GM19035 (cell line): Measurements from ENCODE around the gene DLK2.

Source experiments
- ATAC-seq: cut with Tn5 transposase; IDR thresholded peaks from one replicate; pipeline ENCODE4 v1.9.1; 2021; ENCODE audit not compliant: unreplicated experiment

DLK2 gene

DNA sequence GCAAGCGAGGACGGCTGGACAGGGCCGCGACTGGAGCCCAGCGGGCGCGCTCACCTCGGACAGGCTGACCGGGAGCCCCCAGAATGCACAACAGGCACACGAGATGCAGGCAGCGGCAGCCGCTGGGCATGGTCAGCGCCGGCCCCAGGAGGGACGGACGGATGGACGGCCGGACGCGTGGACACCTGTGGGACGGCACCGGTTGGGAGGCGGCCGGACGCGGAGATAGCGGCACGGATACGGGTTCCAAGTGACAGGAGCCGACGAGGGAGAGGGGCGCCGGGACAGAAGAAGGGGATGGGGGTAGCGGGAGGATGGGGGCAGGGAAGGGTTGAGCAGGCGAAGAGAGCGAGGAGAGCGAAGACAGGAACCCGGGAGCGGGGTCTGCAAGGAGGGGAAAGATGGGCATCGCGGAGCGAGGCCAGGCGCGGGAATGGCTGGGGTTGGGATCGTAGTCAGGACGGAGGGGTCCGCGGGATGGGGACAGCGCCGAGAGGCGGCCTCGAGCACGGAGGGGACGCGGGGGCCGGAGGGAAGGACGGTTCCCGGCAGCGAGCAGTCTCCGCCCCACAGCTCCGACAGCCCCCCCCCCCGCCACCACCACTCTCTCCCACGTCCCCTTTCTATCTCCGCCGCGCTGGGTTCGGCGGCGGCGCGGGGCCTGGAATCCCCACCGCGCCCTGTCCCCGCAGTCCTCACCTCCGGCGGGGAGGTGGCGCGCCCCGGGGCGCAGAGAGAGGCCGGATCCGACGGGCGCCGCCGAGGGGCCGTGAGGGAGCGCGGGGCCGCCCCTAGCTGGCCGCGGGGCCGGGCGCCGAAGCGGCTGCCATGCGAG, 435 bp downstream of the DLK2 start:
- ATAC-seq: no peak

DNA sequence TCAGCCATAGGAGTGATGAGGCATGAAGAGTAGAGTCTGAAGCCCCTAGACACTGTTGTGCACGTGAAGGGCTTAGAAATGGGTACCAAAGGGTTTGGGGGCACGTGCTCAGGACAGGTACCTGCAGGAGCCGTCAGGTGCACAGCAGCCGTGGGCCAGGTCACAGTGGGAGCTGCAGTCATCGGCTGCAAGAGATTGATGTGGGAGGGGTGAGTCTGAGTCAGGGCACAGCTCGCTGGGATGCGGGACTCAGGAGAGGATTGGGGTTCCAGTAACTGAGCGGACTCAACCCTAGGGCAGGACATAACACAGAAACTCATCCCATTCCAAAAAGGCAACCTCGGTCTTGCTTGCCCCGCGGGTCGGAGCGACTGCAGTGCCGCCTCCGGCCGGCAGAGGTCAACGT, 1.1 kb downstream of the DLK2 start:
- ATAC-seq: no peak

GRCh38 chr6:43453831-43454230, 1.5 kb downstream of the DLK2 start:
- ATAC-seq: no peak

- ATAC-seq: no peak
These were observed 2.5 kb downstream of the DLK2 start for GRCh38 chr6:43452896-43453295.

DNA sequence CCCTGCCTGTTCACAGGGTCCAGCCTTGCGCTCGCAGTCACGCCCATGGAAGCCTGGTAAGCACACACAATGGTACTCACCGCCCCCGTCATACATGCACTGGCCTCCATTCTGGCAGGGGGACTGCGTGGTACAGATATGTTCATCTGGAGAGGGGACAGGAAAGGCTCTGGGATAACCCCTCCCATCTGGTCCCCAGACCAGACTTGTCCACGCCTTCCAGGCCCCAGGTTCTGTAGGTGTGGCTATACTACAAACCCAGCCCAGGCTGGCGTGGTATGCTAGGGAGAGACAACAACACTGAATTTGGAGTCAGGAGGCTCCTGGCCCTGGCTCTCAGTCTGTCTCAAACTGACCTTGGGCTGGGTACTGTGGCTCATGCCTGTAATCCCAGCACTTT, 3.4 kb downstream of the DLK2 start:
- ATAC-seq: no peak

- ATAC-seq: no peak
These were observed 4.0 kb downstream of the DLK2 start for GRCh38 chr6:43451348-43451747.

GRCh38 chr6:43450699-43451131, 4.6 kb downstream of the DLK2 start:
- no peak for ATAC-seq

- ATAC-seq: no peak
These were observed 6.4 kb downstream of the DLK2 start for GRCh38 chr6:43448916-43449315.

DNA sequence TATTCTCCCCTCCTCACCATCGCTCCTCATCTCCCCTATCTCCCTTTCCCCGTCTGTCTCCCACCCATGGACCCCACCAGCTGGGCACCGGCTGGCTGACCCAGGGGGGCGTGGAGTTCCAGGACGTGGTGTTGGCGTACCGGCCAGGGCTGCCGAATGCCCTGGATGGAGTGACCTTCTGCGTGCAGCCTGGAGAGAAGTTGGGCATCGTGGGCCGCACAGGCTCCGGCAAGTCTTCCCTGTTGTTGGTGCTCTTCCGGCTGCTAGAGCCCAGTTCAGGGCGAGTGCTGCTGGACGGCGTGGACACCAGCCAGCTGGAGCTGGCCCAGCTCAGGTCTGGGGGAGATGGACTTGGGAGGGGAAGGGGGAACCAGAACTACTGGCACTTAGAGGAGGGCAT, 7.7 kb downstream of the DLK2 start:
- ATAC-seq: no peak

DNA sequence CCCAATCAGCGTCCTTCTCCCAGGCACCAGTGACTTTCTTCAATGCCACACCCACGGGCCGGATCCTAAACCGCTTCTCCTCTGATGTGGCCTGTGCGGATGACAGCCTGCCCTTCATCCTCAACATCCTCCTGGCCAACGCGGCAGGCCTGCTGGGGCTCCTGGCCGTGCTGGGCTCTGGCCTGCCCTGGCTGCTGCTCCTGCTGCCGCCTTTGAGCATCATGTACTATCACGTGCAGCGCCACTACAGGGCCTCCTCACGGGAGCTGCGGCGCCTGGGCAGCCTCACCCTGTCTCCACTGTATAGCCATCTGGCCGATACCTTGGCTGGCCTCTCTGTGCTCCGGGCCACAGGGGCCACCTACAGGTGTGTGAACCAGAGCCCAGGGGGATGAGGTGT, 9.8 kb downstream of the DLK2 start:
- ATAC-seq: no peak

GRCh38 chr6:43444582-43444981, 10.8 kb downstream of the DLK2 start:
- no peak for ATAC-seq

DNA sequence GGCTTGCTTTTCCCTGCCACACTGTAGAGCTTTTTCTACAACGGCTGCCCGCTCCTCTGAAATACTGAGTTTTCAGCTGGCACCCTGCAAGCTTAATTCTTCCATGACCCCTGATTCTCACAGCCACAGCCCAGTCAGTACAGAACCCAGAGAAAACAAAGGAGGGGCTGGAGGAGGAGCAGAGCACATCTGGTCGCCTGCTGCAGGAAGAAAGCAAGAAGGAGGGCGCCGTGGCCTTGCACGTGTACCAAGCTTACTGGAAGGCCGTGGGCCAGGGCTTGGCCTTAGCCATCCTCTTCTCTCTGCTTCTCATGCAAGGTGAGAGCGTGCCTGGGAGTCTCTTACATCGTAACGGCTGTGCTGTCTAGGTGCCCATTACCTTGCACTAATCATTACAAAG, 11.3 kb downstream of the DLK2 start:
- ATAC-seq: no peak

GRCh38 chr6:43442935-43443334, 12.4 kb downstream of the DLK2 start:
- no peak for ATAC-seq

DNA sequence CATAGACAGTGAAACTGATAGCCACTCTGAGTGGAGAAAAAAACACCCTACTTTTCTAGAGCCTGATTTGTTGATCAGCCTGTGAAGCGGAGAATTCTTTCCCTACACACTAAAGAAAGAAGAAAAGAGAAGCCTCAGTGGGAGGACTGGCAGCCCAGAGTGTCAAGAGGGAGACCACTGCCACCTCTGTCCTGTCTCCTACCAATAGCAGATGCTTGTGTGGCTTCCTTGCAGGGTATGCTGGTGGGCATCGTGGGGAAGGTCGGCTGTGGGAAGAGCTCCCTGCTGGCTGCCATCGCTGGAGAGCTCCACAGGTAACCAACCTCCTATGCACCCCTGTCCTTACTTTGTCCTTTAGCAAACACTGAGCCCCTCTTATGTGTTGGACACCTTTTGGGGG, 17.6 kb downstream of the DLK2 start:
- ATAC-seq: no peak

GRCh38 chr6:43436577-43437282, 18.6 kb downstream of the DLK2 start:
- ATAC-seq: no peak

DNA sequence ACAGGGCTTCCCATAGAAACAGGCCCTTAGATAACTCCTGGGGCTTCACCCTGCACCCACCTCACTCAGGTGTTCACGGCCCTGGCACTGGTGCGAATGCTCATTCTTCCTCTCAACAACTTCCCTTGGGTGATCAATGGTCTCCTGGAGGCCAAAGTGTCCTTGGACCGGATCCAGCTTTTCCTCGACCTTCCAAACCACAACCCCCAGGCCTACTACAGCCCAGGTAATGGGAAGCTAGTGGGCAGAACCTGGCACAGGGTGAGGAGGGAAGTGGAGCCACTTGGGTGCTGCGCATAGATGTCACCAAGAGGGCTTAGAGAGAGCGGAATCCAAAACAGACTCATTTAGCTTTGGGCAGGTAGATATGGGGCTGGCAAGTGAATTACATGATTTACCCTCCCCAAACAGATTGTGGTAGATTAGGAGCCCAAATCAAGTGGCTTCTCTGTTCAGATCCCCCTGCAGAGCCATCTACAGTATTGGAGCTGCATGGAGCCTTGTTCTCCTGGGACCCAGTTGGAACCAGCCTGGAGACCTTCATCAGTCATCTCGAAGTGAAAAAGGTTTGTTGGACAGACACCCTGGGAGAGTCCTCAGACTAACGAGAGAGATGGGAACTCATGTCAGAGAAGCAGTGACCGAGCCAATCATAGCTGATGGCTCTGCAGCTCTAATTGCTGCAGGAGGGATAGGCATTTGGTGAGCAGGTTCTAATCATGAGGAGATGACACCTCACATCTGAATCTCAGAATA, 19.5 kb downstream of the DLK2 start:
- no peak for ATAC-seq

DNA sequence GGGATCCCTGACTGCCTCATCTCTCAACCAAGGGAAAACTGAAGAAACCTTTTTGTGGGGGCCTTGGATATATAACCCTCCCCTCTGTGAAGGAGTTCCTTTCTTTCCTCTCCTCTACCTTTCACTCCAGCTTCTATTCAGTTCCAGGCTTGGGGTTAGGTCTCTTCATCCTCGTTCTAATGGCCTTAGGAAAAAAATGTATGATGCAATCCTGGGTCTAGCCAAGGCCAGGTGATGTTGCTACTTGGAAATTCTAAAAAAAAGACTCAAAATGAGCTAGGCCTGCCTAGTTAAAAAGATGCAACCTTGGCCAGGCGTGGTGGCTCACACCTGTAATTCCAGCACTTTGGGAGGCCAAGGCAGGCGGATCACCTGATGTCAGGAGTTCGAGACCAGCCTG, 20.4 kb downstream of the DLK2 start:
- no peak for ATAC-seq

- ATAC-seq: no peak
These were observed 21.1 kb downstream of the DLK2 start for GRCh38 chr6:43434001-43434840.

DNA sequence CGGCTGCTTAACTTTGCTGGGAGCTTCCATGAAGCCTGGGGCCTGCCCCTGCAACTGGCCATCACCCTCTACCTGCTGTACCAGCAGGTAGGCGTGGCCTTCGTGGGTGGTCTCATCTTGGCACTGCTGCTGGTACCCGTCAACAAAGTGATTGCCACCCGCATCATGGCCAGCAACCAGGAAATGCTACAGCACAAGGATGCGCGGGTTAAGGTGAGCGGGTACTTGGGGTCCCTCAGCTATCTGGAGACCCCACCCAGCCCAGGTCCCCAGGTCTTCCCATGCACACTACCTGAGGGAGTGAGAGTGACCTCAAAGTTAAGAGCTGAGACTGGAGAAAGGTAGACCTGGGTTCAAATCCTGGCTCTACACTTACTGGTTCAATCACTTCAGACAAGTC, 22.2 kb downstream of the DLK2 start:
- ATAC-seq: no peak

DNA sequence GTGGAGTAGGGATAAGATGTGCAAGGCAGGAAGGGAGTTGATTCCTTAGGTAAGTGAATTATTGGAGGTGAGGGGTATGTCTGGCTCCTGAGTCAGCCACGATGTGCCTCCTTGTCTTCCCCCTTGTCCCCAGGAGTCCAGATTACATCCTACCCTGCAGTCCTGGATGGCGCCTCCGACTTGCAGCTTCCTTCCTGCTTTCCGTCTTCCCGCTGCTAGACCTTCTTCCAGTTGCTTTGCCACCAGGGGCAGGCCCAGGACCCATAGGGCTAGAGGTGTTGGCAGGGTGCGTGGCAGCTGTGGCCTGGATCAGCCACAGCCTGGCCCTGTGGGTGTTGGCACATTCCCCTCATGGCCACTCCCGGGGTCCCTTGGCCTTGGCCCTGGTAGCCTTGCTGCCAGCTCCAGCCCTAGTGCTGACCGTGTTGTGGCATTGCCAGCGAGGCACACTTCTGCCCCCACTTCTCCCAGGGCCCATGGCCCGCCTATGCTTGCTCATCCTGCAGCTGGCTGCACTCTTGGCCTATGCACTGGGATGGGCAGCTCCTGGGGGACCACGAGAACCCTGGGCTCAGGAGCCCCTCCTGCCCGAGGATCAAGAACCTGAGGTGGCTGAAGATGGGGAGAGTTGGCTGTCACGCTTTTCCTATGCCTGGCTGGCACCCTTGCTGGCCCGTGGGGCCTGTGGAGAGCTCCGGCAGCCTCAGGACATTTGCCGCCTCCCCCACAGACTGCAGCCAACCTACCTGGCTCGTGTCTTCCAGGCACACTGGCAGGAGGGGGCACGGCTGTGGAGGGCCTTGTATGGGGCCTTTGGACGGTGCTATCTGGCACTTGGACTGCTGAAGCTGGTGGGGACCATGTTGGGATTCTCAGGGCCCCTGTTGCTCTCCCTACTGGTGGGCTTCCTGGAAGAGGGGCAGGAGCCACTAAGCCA, 23.1 kb downstream of the DLK2 start:
- no peak for ATAC-seq
